PFSK-1 (cell line): ENCODE results near the gene GATB.

Experiments used
- FOXP2 ChIP-seq: optimal IDR thresholded peaks from 2 replicates; pipeline ENCODE3; 2011; ENCODE audit warnings: borderline replicate concordance, control low read depth, inconsistent platforms; ENCODE audit not compliant: insufficient read depth; ENCODE audit errors: extremely low read length, extremely low read depth
- POLR2AphosphoS5 ChIP-seq: IDR thresholded peaks from 2 replicates; pipeline ENCODE4 v1.6.1; 2012; ENCODE audit warnings: low read depth, mild to moderate bottlenecking, control low read depth, low read length, moderate library complexity
- REST ChIP-seq, 2 experiments: IDR thresholded peaks; 2 replicates each; pipeline versions ENCODE4 v1.6.1 to v1.8.0; 2011 to 2012; ENCODE audit warnings: low read depth in 2 of 2, low read length in 2 of 2, control low read depth in 1 of 2, inconsistent platforms in 1 of 2, mild to moderate bottlenecking in 1 of 2, moderate library complexity in 1 of 2; ENCODE audit not compliant: insufficient read depth in 1 of 2
- SIN3A ChIP-seq: IDR thresholded peaks from 2 replicates; pipeline ENCODE4 v1.6.1; 2012; ENCODE audit warnings: mild to moderate bottlenecking, low read length, moderate library complexity, borderline replicate concordance; ENCODE audit not compliant: insufficient read depth
- TAF1 ChIP-seq: IDR thresholded peaks from 2 replicates; pipeline ENCODE4 v1.6.1; 2012; ENCODE audit warnings: low read length, control low read depth, borderline replicate concordance; ENCODE audit not compliant: insufficient read depth

Gene GATB

GRCh38 chr4:151665785-151666127, 95.1 kb downstream of the GATB start:
- TF ChIP-seq SIN3A (no peak), FOXP2 (no peak), POLR2AphosphoS5 (no peak), REST (IDR thresholded peaks at IDR 0.05; ENCODE audit: insufficient read depth in 1 of 2, low read depth in 2 of 2, low read length in 2 of 2) (no peak)

GRCh38 chr4:151665022-151665784, 95.6 kb downstream of the GATB start:
- TF ChIP-seq TAF1: no peak
- no peak for TF ChIP-seq REST (IDR thresholded peaks at IDR 0.05; ENCODE audit: insufficient read depth in 1 of 2, low read depth in 2 of 2, low read length in 2 of 2)
- no peak for TF ChIP-seq SIN3A
- no peak for TF ChIP-seq POLR2AphosphoS5
- TF ChIP-seq FOXP2: no peak

GRCh38 chr4:151664289-151664688, 96.5 kb downstream of the GATB start:
- TF ChIP-seq POLR2AphosphoS5 (no peak), SIN3A (no peak), TAF1 (no peak), FOXP2 (no peak), REST (IDR thresholded peaks at IDR 0.05; ENCODE audit: insufficient read depth in 1 of 2, low read depth in 2 of 2, low read length in 2 of 2) (no peak)

- no peak for TF ChIP-seq TAF1
- no peak for TF ChIP-seq SIN3A
- TF ChIP-seq FOXP2: no peak
- no peak for TF ChIP-seq REST (IDR thresholded peaks at IDR 0.05; ENCODE audit: insufficient read depth in 1 of 2, low read depth in 2 of 2, low read length in 2 of 2)
- TF ChIP-seq POLR2AphosphoS5: no peak
Observed at GRCh38 chr4:151663109-151663508, 97.7 kb downstream of the GATB start.

- TF ChIP-seq FOXP2 (no peak), REST (IDR thresholded peaks at IDR 0.05; ENCODE audit: insufficient read depth in 1 of 2, low read depth in 2 of 2, low read length in 2 of 2) (no peak), POLR2AphosphoS5 (no peak), TAF1 (no peak), SIN3A (no peak)
Observed at GRCh38 chr4:151661873-151662272, 98.9 kb downstream of the GATB start.
